ENCODE results near the gene NWD2. TPM values are rescaled to one million over a fixed set of nuclear protein-coding genes. Genes with fewer than 3 reads are reported as not detected.

Gene NWD2
- total and polyA plus RNA-seq, 4 donors: 0.17 TPM; not detected in 3

DNA sequence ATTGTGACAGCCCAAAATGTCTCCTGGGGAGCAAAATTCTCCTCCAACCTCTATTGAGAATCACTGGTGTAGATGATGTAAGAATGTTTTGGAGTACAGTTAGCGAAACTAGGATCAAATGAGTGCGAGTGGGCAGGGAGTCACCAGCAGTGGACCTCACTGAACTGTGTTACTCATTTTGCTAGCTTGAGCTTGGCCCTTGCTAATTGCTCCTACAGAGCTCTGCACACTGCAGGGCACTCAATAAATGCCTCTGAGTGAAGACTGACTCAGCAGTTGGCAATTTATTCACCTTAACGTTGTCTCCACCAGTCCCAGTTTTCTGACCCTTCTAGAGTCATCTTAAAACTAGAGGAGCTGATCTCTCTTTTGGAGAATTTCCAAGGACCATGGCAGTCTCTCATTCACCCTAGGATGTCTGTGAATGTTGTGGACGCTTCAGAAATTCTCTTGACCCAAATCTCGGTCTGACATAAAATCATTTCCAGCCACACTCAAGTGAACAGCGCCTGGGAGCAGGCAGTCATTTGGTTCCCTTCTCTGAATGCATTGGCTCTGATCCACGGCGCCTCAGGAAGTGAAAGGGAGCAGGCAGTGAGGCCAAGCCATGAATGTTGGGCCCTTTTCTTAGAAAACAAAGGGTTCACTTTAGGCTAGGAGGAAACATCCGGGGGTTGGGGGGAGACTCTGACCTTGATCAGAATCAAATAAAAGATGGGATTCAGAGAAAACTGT is 148.1 kb downstream of the NWD2 start:
- ATAC-seq (ENCODE audit: insufficient read depth, low FRiP score) (no peak), DNase-seq (peak; percentile 72 to 89 (median 86))
- Histone ChIP-seq H3K4me3 (no peak overlapping the region), H3K9ac (ENCODE audit: insufficient read depth in 1 of 2, low read length in 2 of 2) (no peak overlapping the region), H3K4me1 (ENCODE audit: control insufficient read depth in 5 of 5, insufficient read depth in 5 of 5, low read length in 5 of 5) (peaks cover 0 to 18% (median 0%) of the 10 kb centered on the region in 5 donors), H3K36me3 (ENCODE audit: control insufficient read depth in 4 of 4, insufficient read depth in 4 of 4, low read length in 4 of 4) (no peaks in the 10 kb centered on the region), H3K9me3 (ENCODE audit: control insufficient read depth in 4 of 4, insufficient read depth in 3 of 4, low read length in 3 of 4) (peaks cover 0 to 1% (median 0%) of the 10 kb centered on the region in 4 donors), H3K27ac (ENCODE audit: low read depth in 1 of 2, low read length in 1 of 2) (no peak overlapping the region), H3K27me3 (ENCODE audit: control insufficient read depth in 3 of 3, insufficient read depth in 3 of 3, low read length in 2 of 3) (no peaks in the 10 kb centered on the region)
- TF ChIP-seq, protein P1, sequence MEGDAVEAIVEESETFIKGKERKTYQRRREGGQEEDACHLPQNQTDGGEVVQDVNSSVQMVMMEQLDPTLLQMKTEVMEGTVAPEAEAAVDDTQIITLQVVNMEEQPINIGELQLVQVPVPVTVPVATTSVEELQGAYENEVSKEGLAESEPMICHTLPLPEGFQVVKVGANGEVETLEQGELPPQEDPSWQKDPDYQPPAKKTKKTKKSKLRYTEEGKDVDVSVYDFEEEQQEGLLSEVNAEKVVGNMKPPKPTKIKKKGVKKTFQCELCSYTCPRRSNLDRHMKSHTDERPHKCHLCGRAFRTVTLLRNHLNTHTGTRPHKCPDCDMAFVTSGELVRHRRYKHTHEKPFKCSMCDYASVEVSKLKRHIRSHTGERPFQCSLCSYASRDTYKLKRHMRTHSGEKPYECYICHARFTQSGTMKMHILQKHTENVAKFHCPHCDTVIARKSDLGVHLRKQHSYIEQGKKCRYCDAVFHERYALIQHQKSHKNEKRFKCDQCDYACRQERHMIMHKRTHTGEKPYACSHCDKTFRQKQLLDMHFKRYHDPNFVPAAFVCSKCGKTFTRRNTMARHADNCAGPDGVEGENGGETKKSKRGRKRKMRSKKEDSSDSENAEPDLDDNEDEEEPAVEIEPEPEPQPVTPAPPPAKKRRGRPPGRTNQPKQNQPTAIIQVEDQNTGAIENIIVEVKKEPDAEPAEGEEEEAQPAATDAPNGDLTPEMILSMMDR (IDR thresholded peaks at IDR 0.05; ENCODE audit: control extremely low read depth, extremely low read depth): no peak
- whole genome bisulfite sequencing, 2 donors: 24 to 29% methylated on average over 9 of the region's 9 CpGs

DNA sequence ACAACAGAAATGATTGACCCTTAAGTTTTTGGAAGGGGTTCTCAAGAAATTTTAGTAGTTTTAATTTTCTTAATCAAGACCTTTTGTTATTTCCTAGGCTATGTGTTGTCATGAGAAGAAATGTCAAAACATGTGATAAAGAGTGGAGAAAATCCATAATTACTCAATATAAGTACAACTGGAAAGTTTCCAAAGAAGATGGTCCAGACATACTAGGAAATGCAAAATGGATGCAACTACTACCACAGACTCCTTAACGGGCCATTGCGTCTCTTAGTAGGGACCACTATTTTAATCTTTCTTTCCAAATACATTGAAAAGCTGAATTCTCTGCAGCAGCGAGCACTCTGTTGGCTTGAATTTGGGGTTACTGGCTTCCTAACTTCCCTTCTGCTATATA is 148.8 kb downstream of the NWD2 start:
- H3K36me3 ChIP-seq (ENCODE audit: control insufficient read depth in 4 of 4, insufficient read depth in 4 of 4, low read length in 4 of 4): no peaks in the 10 kb centered on the region
- 27 to 58% methylated on average over 3 of the region's 3 CpGs for WGBS, 2 donors
- H3K4me3 ChIP-seq: no peak overlapping the region
- H3K9ac ChIP-seq (ENCODE audit: insufficient read depth in 1 of 2, low read length in 2 of 2): no peak overlapping the region
- ATAC-seq (ENCODE audit: insufficient read depth, low FRiP score) (no peak), DNase-seq (peak in 1 of 3 donors; percentile 51)
- H3K9me3 ChIP-seq (ENCODE audit: control insufficient read depth in 4 of 4, insufficient read depth in 3 of 4, low read length in 3 of 4): peaks cover 0 to 1% (median 0%) of the 10 kb centered on the region in 4 donors
- H3K4me1 ChIP-seq (ENCODE audit: control insufficient read depth in 5 of 5, insufficient read depth in 5 of 5, low read length in 5 of 5): peaks cover 0 to 18% (median 0%) of the 10 kb centered on the region in 5 donors
- H3K27me3 ChIP-seq (ENCODE audit: control insufficient read depth in 3 of 3, insufficient read depth in 3 of 3, low read length in 2 of 3): no peaks in the 10 kb centered on the region
- no peak overlapping the region for H3K27ac ChIP-seq (ENCODE audit: low read depth in 1 of 2, low read length in 1 of 2)
- TF ChIP-seq, protein P1 (IDR thresholded peaks at IDR 0.05; ENCODE audit: control extremely low read depth, extremely low read depth): no peak

DNA sequence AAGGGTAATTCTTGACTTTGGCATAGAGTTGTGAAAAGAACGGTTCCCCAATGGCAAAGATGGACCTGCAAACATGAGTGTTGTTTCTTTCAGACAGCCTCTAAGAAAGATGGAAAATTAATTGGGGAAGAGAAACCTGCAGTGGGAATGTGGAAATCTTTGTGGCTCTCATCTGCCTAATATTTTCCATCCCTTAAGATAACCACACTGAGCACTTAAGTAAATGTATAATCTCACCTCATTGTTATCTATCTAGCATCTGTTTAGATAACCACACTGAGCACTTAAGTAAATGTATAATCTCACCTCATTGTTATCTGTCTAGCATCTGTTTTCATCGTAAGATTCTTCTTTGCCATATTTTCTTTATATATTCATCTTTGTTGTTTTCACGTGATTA is 149.3 kb downstream of the NWD2 start:
- no peak overlapping the region for H3K27ac ChIP-seq (ENCODE audit: low read depth in 1 of 2, low read length in 1 of 2)
- no peak for ATAC-seq (ENCODE audit: insufficient read depth, low FRiP score)
- no peak for DNase-seq

More for the DNA sequence above, 149.3 kb downstream of the NWD2 start:
- Histone ChIP-seq H3K4me1 (ENCODE audit: control insufficient read depth in 5 of 5, insufficient read depth in 5 of 5, low read length in 5 of 5) (peaks cover 0 to 18% (median 0%) of the 10 kb centered on the region in 5 donors), H3K36me3 (ENCODE audit: control insufficient read depth in 4 of 4, insufficient read depth in 4 of 4, low read length in 4 of 4) (no peaks in the 10 kb centered on the region), H3K27me3 (ENCODE audit: control insufficient read depth in 3 of 3, insufficient read depth in 3 of 3, low read length in 2 of 3) (no peaks in the 10 kb centered on the region), H3K9ac (ENCODE audit: insufficient read depth in 1 of 2, low read length in 2 of 2) (no peak overlapping the region), H3K9me3 (ENCODE audit: control insufficient read depth in 4 of 4, insufficient read depth in 3 of 4, low read length in 3 of 4) (peaks cover 0 to 1% (median 0%) of the 10 kb centered on the region in 4 donors), H3K4me3 (no peak overlapping the region)
- WGBS, 2 donors: 75 to 78% methylated on average over 3 of the region's 3 CpGs
- TF ChIP-seq, protein P1 (IDR thresholded peaks at IDR 0.05; ENCODE audit: control extremely low read depth, extremely low read depth): no peak
